NOMO-1 treated with dmso at 0.1 percent for 144 hours (cell line): ENCODE results near the gene TRUB1.

Experiments
- DNase-seq: peaks from one replicate; lab custom pipeline; 2025; ENCODE audit not compliant: unreplicated experiment; lab: John Stamatoyannopoulos, UW

TRUB1 gene

GRCh38 chr10:115026746-115027140 lies 88.7 kb downstream of the TRUB1 start:
- DNase-seq = no peak
